ENCODE measurements around the gene SLC44A2.
"Not testable (repeated sequence)": the region's sequence is repeated elsewhere in the genome, so short reads cannot be mapped to it uniquely, and the experiment has no call there.

The SLC44A2 gene

GRCh38 chr19:10654610-10655456, 29.5 kb downstream of the SLC44A2 start:
- Mint-ChIP-seq H3K4me1 (peaks cover 37% of the 10 kb centered on the region), H3K27ac (peak overlapping the region; percentile 99)

GRCh38 chr19:10655457-10656312, 30.3 kb downstream of the SLC44A2 start:
- H3K4me3 Mint-ChIP-seq, result peak overlapping the region; percentile 99
- H3K27ac Mint-ChIP-seq, result peak overlapping the region; percentile 99
- peak; percentile 25 for DNase-seq
- peaks cover 42% of the 10 kb centered on the region for H3K4me1 Mint-ChIP-seq
- no peak for TF ChIP-seq CTCF (IDR thresholded peaks at IDR 0.05)
- no peaks in the 10 kb centered on the region for H3K9me3 Mint-ChIP-seq
- no peaks in the 10 kb centered on the region for H3K27me3 Mint-ChIP-seq (ENCODE audit: low read depth, poor library complexity)
- peaks cover 42% of the 10 kb centered on the region for H3K36me3 Mint-ChIP-seq (ENCODE audit: low read depth)

More at GRCh38 chr19:10654610-10655456, 29.5 kb downstream of the SLC44A2 start:
- Mint-ChIP-seq H3K27me3 (ENCODE audit: low read depth, poor library complexity) (no peaks in the 10 kb centered on the region), H3K4me3 (peak overlapping the region; percentile 99), H3K36me3 (ENCODE audit: low read depth) (peaks cover 35% of the 10 kb centered on the region), H3K9me3 (no peaks in the 10 kb centered on the region)
- peak; percentile 78 for DNase-seq
- TF ChIP-seq CTCF (IDR thresholded peaks at IDR 0.05), result no peak

GRCh38 chr19:10660346-10660745, 35.0 kb downstream of the SLC44A2 start:
- no peak for DNase-seq
- no peak for TF ChIP-seq CTCF (IDR thresholded peaks at IDR 0.05)
- peaks cover 56% of the 10 kb centered on the region for H3K36me3 Mint-ChIP-seq (ENCODE audit: low read depth)
- H3K27ac Mint-ChIP-seq, result peak overlapping the region; percentile 91
- no peaks in the 10 kb centered on the region for H3K27me3 Mint-ChIP-seq (ENCODE audit: low read depth, poor library complexity)
- H3K9me3 Mint-ChIP-seq, result no peaks in the 10 kb centered on the region
- H3K4me3 Mint-ChIP-seq, result no peak overlapping the region
- peaks cover 50% of the 10 kb centered on the region for H3K4me1 Mint-ChIP-seq

GRCh38 chr19:10661946-10662345, 36.6 kb downstream of the SLC44A2 start:
- Mint-ChIP-seq H3K9me3 (no peaks in the 10 kb centered on the region), H3K4me3 (no peak overlapping the region), H3K27me3 (ENCODE audit: low read depth, poor library complexity) (no peaks in the 10 kb centered on the region), H3K4me1 (peaks cover 34% of the 10 kb centered on the region), H3K27ac (peak overlapping the region; percentile 96), H3K36me3 (ENCODE audit: low read depth) (peaks cover 53% of the 10 kb centered on the region)
- DNase-seq, result no peak
- TF ChIP-seq CTCF (IDR thresholded peaks at IDR 0.05), result no peak

GRCh38 chr19:10662384-10663251, 37.3 kb downstream of the SLC44A2 start:
- Mint-ChIP-seq H3K9me3 (no peaks in the 10 kb centered on the region), H3K27me3 (ENCODE audit: low read depth, poor library complexity) (no peaks in the 10 kb centered on the region), H3K36me3 (ENCODE audit: low read depth) (peaks cover 51% of the 10 kb centered on the region), H3K4me3 (no peak overlapping the region), H3K4me1 (peaks cover 29% of the 10 kb centered on the region), H3K27ac (peak overlapping the region; percentile 96)
- no peak for DNase-seq
- TF ChIP-seq CTCF (IDR thresholded peaks at IDR 0.05), result no peak

GRCh38 chr19:10663252-10663563, 37.9 kb downstream of the SLC44A2 start:
- H3K9me3 Mint-ChIP-seq, result not testable (repeated sequence)
- H3K27ac Mint-ChIP-seq, result peak overlapping the region; percentile 96

More at GRCh38 chr19:10663252-10663563, 37.9 kb downstream of the SLC44A2 start:
- H3K27me3 Mint-ChIP-seq (ENCODE audit: low read depth, poor library complexity); DNase-seq; H3K4me3 Mint-ChIP-seq: not testable (repeated sequence)
- H3K4me1 Mint-ChIP-seq, result peaks cover 29% of the 10 kb centered on the region
- H3K36me3 Mint-ChIP-seq (ENCODE audit: low read depth), result peaks cover 53% of the 10 kb centered on the region

Measured in nephron progenitor cell (in vitro differentiated cells).